ENCODE measurements around the gene UBALD1. TPM values are rescaled to one million over a fixed set of nuclear protein-coding genes. Genes with fewer than 3 reads are reported as not detected.

Gene UBALD1
- total RNA-seq, 4 donors from 2014 or later = 2.8 to 31.1 (median 23.5) TPM; not detected in 1

DNA sequence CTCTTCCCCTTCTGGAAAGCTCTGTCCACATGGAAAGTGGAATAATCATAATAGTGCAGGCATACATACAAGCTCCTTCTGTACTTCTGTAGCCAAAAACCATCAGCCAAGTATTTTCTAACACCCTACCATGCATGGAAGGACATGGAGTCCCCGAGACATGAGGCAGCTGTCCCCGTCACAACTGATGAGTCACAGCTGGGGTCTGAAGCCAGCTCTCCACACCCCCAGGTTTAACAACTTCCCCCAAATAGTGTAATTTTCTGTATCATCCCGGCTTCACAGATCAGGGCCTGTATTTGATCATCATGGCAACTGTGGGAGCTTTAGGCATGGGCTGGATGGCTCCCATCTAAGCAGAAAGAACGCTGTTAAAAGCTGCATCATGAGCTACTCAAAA is 42.0 kb downstream of the UBALD1 start:
- H3K27me3 ChIP-seq = no peaks in the 10 kb centered on the region
- DNase-seq = peak in 1 of 2 donors; percentile 39
- no peaks in the 10 kb centered on the region for H3K9me3 ChIP-seq
- intact Hi-C loops (cut with DNase I; ENCODE audit: low total_unique reads) = no loop called here
- no peak for TF ChIP-seq POLR2A (IDR thresholded peaks at IDR 0.05)
- TF ChIP-seq, protein P1, sequence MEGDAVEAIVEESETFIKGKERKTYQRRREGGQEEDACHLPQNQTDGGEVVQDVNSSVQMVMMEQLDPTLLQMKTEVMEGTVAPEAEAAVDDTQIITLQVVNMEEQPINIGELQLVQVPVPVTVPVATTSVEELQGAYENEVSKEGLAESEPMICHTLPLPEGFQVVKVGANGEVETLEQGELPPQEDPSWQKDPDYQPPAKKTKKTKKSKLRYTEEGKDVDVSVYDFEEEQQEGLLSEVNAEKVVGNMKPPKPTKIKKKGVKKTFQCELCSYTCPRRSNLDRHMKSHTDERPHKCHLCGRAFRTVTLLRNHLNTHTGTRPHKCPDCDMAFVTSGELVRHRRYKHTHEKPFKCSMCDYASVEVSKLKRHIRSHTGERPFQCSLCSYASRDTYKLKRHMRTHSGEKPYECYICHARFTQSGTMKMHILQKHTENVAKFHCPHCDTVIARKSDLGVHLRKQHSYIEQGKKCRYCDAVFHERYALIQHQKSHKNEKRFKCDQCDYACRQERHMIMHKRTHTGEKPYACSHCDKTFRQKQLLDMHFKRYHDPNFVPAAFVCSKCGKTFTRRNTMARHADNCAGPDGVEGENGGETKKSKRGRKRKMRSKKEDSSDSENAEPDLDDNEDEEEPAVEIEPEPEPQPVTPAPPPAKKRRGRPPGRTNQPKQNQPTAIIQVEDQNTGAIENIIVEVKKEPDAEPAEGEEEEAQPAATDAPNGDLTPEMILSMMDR (IDR thresholded peaks at IDR 0.05) = no peak
- no peak overlapping the region for H3K27ac ChIP-seq
- no peaks in the 10 kb centered on the region for H3K4me1 ChIP-seq
- no peak overlapping the region for H3K4me3 ChIP-seq
- H3K36me3 ChIP-seq = no peaks in the 10 kb centered on the region

DNA sequence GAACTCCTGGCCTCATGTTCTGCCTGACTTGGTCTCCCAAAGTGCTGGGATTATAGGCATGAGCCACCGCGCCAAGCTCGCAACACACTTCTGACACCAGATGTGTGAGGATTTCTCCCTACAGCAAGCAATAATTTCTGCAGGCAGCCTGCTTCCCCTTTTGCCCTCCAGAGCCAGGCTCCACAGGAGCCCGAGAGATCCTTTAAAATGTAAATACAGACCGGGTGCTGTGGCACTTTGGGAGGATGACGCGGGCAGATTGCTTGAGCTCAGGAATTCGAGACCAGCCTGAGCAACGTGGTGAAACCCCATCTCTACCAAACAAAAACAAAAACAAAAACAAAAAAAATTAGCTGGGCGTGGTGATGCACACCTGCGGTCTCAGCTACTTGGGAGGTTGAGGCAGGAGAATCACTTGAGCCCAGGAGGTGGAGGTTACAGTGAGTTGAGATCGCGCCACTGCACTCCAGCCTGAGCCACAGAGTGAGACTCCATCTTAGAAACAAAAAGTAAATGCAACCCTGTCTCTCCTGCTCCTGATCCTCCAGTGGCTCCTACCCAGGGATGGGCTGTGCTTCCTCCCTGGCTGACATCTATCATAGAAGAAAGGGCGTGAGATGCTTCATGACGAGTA is 43.9 kb downstream of the UBALD1 start:
- H3K4me3 ChIP-seq = no peak overlapping the region
- no peaks in the 10 kb centered on the region for H3K27me3 ChIP-seq
- DNase-seq = no peak
- intact Hi-C loops (cut with DNase I; ENCODE audit: low total_unique reads) = no loop called here
- no peak for TF ChIP-seq POLR2A (IDR thresholded peaks at IDR 0.05)
- TF ChIP-seq, protein P1 (IDR thresholded peaks at IDR 0.05) = no peak
- no peaks in the 10 kb centered on the region for H3K36me3 ChIP-seq
- no peak overlapping the region for H3K27ac ChIP-seq
- no peaks in the 10 kb centered on the region for H3K9me3 ChIP-seq
- H3K4me1 ChIP-seq = no peaks in the 10 kb centered on the region

DNA sequence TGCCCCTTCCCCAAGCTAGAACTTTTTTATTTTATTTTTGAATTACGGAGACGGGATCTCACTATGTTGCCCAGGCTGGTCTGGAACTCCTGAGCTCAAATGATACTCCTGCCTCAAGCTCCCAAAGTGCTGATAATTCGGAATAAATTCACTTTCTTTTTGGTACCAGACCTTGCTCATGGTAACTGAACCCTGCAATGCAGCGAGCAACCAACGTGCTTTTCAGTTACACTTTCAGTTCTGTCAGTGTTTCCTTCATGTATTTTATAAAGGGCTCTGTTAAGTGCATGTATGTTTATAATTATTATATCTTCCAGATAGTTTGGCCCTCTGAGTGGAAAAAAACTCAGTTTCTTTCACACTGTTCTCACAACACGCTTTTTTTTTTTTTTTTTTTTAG is 44.6 kb downstream of the UBALD1 start:
- Histone ChIP-seq H3K4me3 (no peak overlapping the region), H3K9me3 (no peaks in the 10 kb centered on the region), H3K27me3 (no peaks in the 10 kb centered on the region), H3K36me3 (no peaks in the 10 kb centered on the region), H3K27ac (no peak overlapping the region), H3K4me1 (no peaks in the 10 kb centered on the region)
- DNase-seq = no peak
- TF ChIP-seq, protein P1 (IDR thresholded peaks at IDR 0.05) = no peak
- TF ChIP-seq POLR2A (IDR thresholded peaks at IDR 0.05) = no peak
- intact Hi-C loops (cut with DNase I; ENCODE audit: low total_unique reads) = no loop called here

DNA sequence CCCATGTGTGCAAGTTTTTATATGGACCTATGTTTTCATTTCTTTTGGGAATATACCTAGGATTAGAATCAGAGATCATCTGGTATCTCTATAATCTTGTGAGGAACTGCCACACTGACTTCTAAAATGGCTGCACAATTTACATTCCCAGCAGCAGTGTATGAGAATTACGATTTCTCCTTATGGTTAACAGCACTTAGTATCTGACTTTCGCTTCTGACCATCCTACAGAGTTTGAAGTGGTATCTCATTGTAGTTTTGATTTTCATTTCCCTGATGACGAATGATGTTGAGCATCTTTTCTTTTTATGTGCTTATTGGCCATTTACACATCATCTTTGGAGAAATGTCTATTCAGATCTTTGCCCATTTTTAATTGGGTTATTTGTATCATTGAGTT is 48.5 kb downstream of the UBALD1 start:
- no peaks in the 10 kb centered on the region for H3K9me3 ChIP-seq
- no peaks in the 10 kb centered on the region for H3K4me1 ChIP-seq
- no peak for TF ChIP-seq POLR2A (IDR thresholded peaks at IDR 0.05)
- TF ChIP-seq, protein P1 (IDR thresholded peaks at IDR 0.05) = no peak
- no peaks in the 10 kb centered on the region for H3K36me3 ChIP-seq
- no peaks in the 10 kb centered on the region for H3K27me3 ChIP-seq
- intact Hi-C loops (cut with DNase I; ENCODE audit: low total_unique reads) = no loop called here
- no peak overlapping the region for H3K27ac ChIP-seq
- no peak for DNase-seq
- H3K4me3 ChIP-seq = no peak overlapping the region

DNA sequence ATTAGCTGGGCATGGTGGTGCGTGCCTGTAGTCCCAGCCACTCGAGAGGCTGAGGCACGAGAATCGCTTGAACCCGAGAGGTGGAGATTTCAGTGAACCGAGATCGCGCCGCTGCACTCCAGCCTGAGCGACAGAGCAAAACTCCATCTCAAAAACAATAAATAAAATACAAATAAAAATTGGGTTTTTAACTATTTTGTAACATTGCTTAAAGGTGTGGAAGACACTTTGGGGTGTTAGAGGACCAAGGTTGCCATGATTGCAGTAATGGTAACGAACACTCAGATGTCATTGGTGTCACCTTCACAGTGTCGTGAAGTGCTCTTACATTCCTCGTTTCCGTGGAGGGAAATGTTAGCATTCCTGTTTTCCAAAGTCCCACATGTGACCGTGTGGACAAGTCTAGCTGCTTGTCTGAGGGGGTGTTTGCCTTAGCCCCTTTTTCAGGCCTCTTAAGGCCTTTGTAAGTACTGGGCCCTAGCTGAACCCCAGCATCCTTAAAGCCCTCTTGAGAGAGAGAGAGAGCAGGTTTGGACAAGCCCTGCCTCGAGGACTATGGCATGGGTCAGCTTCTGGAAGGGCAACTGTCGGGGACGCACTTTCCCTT is 49.9 kb downstream of the UBALD1 start:
- Histone ChIP-seq H3K4me3 (no peak overlapping the region), H3K27ac (no peak overlapping the region), H3K9me3 (no peaks in the 10 kb centered on the region), H3K4me1 (no peaks in the 10 kb centered on the region), H3K27me3 (no peaks in the 10 kb centered on the region), H3K36me3 (no peaks in the 10 kb centered on the region)
- intact Hi-C loops (cut with DNase I; ENCODE audit: low total_unique reads) = no loop called here
- no peak for DNase-seq
- TF ChIP-seq, protein P1 (IDR thresholded peaks at IDR 0.05) = no peak
- no peak for TF ChIP-seq POLR2A (IDR thresholded peaks at IDR 0.05)
